Mesendoderm (in vitro differentiated cells): Measurements from ENCODE around the gene RHOXF1.
A peak's percentile ranks its signal among the peaks of the same experiment; 100 is the strongest.
"Not testable (repeated sequence)": the region's sequence is repeated elsewhere in the genome, so short reads cannot be mapped to it uniquely, and the experiment has no call there.

Source experiments
- DNase-seq: peaks from one replicate; pipeline ENCODE4 v3.0.0; 2013
- H2AK5ac ChIP-seq: 2 replicates; pipeline ENCODE4 v1.6.1; 2013; ENCODE audit warnings: low read length, inconsistent platforms
- H2BK120ac ChIP-seq: 2 replicates; pipeline ENCODE4 v1.6.1; 2013; ENCODE audit warnings: low read depth, mild to moderate bottlenecking, low read length, moderate library complexity, mixed read lengths
- H2BK15ac ChIP-seq: replicated peaks from 2 replicates; pipeline ENCODE4 v1.6.1; 2013; ENCODE audit warnings: low read depth, mild to moderate bottlenecking, moderate library complexity
- H2BK5ac ChIP-seq: 2 replicates; pipeline ENCODE4 v1.6.1; 2013; ENCODE audit warnings: low read length, inconsistent platforms
- H3K18ac ChIP-seq: 2 replicates; pipeline ENCODE4 v1.6.1; 2013; ENCODE audit warnings: mild to moderate bottlenecking, low read length, mixed read lengths
- H3K23ac ChIP-seq: one replicate; pipeline ENCODE4 v1.6.1; 2013; ENCODE audit warnings: low read length
- H3K27ac ChIP-seq: 2 replicates; pipeline ENCODE4 v1.5.1; 2013; ENCODE audit warnings: low read depth, mild to moderate bottlenecking, inconsistent platforms, low read length, moderate library complexity
- H3K27me3 ChIP-seq: 2 replicates; pipeline ENCODE4 v1.6.1; 2013; ENCODE audit warnings: low read length, control low read depth, mild to moderate bottlenecking, inconsistent platforms; ENCODE audit not compliant: insufficient read depth, poor library complexity
- H3K36me3 ChIP-seq: 2 replicates; pipeline ENCODE4 v1.6.1; 2013; ENCODE audit warnings: low read length, inconsistent platforms; ENCODE audit not compliant: control insufficient read depth, insufficient read depth
- H3K4ac ChIP-seq: one replicate; pipeline ENCODE4 v1.6.1; 2013; ENCODE audit warnings: low read depth, mild to moderate bottlenecking, low read length, moderate library complexity
- H3K4me1 ChIP-seq: 2 replicates; pipeline ENCODE4 v1.6.1; 2013; ENCODE audit warnings: low read depth, low read length, inconsistent platforms; ENCODE audit not compliant: control insufficient read depth
- H3K4me2 ChIP-seq: 2 replicates; pipeline ENCODE4 v1.6.1; 2013; ENCODE audit warnings: low read length
- H3K4me3 ChIP-seq: 2 replicates; pipeline ENCODE4 v1.5.1; 2013; ENCODE audit warnings: mild to moderate bottlenecking, low read length
- H3K56ac ChIP-seq: one replicate; pipeline ENCODE4 v1.6.1; 2013; ENCODE audit warnings: low read length
- H3K79me1 ChIP-seq: 2 replicates; pipeline ENCODE4 v1.6.1; 2013; ENCODE audit warnings: low read length, inconsistent platforms
- H3K79me2 ChIP-seq: 2 replicates; pipeline ENCODE4 v1.6.1; 2013; ENCODE audit warnings: mild to moderate bottlenecking, low read length; ENCODE audit not compliant: control insufficient read depth, insufficient read depth
- H3K9ac ChIP-seq: 2 replicates; pipeline ENCODE4 v1.6.1; 2013; ENCODE audit warnings: low read length, inconsistent platforms
- H4K5ac ChIP-seq: one replicate; pipeline ENCODE4 v1.6.1; 2013; ENCODE audit warnings: low read length
- H4K8ac ChIP-seq: one replicate; pipeline ENCODE4 v1.6.1; 2013; ENCODE audit warnings: low read depth, mild to moderate bottlenecking, control low read depth, low read length, moderate library complexity
- WGBS: extraction: QIAGEN DNeasy Blood & Tissue Kit; methylation state at CpG from one replicate; pipeline ENCODE4 v1.1.7; 2013; ENCODE audit warnings: low lambda C conversion rate, missing lambda C conversion rate; ENCODE audit not compliant: insufficient coverage; ENCODE audit errors: extremely low coverage; 5-methylcytosine and 5-hydroxymethylcytosine counted together

Gene RHOXF1

DNA sequence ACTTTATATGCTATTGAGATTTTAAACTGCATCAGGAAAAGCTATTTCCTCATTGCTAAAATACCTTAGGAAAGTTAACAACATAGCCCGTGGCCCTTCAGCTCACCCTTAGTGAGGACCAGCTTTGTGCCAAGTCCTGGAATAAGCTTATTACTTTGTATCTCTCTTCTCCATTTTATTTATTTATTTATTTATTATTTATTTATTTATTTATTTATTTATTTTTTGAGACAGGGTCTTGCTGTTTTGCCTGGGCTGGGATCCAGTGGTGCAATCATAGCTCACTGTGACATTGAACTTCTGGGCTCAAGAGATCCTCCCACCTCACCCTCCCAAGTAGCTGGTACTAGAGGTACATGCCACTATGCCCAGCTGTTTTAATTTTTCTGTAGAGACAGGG, 6.3 kb downstream of the RHOXF1 start:
- H3K27me3 ChIP-seq, result no peaks in the 10 kb centered on the region
- no peak overlapping the region for H2AK5ac ChIP-seq
- no peak overlapping the region for H3K56ac ChIP-seq
- no peak overlapping the region for H3K9ac ChIP-seq
- H3K23ac ChIP-seq, result no peak overlapping the region
- H2BK120ac ChIP-seq, result no peak overlapping the region
- no peak overlapping the region for H3K4me2 ChIP-seq
- no peak overlapping the region for H3K4ac ChIP-seq
- no peak overlapping the region for H2BK15ac ChIP-seq
- H3K18ac ChIP-seq, result no peak overlapping the region
- H2BK5ac ChIP-seq, result no peak overlapping the region
- no peak overlapping the region for H4K5ac ChIP-seq
- H4K8ac ChIP-seq, result no peak overlapping the region
- no peaks in the 10 kb centered on the region for H3K4me1 ChIP-seq
- no peaks in the 10 kb centered on the region for H3K79me1 ChIP-seq
- no peak overlapping the region for H3K4me3 ChIP-seq
- no peaks in the 10 kb centered on the region for H3K79me2 ChIP-seq
- WGBS, result no CpG with 5 or more reads among the region's 1 CpG
- H3K27ac ChIP-seq, result no peak overlapping the region
- no peak for DNase-seq
- no peaks in the 10 kb centered on the region for H3K36me3 ChIP-seq

GRCh38 chrX:120104707-120105106, 11.0 kb downstream of the RHOXF1 start:
- H3K36me3 ChIP-seq, H3K56ac ChIP-seq, H2BK15ac ChIP-seq, H2BK120ac ChIP-seq, H3K4me2 ChIP-seq, H3K9ac ChIP-seq, H3K79me2 ChIP-seq, H3K27ac ChIP-seq, H2AK5ac ChIP-seq, H4K5ac ChIP-seq, H3K18ac ChIP-seq, H2BK5ac ChIP-seq, H4K8ac ChIP-seq, H3K79me1 ChIP-seq, DNase-seq, H3K27me3 ChIP-seq, H3K4me3 ChIP-seq, H3K23ac ChIP-seq, H3K4ac ChIP-seq, H3K4me1 ChIP-seq: not testable (repeated sequence)
- no CpG with 5 or more reads among the region's 2 CpGs for WGBS

DNA sequence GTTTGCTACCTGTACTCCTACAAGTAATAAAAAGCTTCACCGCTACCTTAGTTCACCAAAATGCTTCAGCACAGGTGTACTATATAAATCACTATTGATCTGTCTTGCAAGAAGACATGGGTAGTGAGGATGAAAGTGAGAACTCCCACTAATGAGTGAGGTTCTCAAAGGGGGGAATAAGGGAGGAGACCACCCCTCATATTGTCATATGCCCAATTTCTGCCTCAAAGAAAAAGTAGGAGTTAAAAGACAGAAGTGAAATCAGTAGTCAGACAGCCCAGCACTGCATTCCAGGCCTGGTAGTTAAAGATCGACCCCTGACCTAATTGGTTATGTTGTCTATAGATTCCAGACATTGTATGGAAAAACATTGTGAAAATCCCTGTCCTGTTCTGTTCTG, 14.7 kb downstream of the RHOXF1 start:
- not testable (repeated sequence) for H3K4ac ChIP-seq, H3K4me1 ChIP-seq, H3K79me2 ChIP-seq, H3K79me1 ChIP-seq, H4K5ac ChIP-seq, H2AK5ac ChIP-seq, H3K9ac ChIP-seq, H3K27me3 ChIP-seq, DNase-seq, H3K36me3 ChIP-seq, H3K4me2 ChIP-seq, H3K56ac ChIP-seq, H2BK120ac ChIP-seq, H3K4me3 ChIP-seq, H3K23ac ChIP-seq, H3K27ac ChIP-seq, H3K18ac ChIP-seq, H2BK15ac ChIP-seq, H4K8ac ChIP-seq, H2BK5ac ChIP-seq
- no CpG with 5 or more reads among the region's 2 CpGs for WGBS

DNA sequence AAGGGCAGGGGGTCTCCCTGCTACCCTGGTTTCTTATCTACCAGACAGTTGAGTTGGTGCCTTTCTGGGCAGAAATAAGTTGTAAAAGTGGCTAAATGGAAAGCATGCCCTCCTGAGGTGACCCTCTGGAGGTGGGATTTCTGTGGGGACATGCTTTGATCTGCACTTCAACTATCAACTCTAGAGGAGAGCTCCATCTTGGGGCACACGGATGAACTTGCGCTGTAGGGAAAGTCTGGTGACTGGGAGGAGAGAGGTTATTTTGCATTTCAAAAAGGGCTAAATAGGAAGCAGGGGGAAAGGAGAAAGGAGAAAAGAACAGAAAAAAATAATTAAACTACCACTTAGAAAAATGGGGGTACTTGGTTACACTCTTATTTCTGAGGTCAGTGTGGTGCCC, 25.5 kb downstream of the RHOXF1 start:
- H3K4me3 ChIP-seq, result no peak overlapping the region
- no CpG with 5 or more reads among the region's 2 CpGs for WGBS
- no peak overlapping the region for H2BK15ac ChIP-seq
- no peaks in the 10 kb centered on the region for H3K27me3 ChIP-seq
- no peak overlapping the region for H3K27ac ChIP-seq
- no peaks in the 10 kb centered on the region for H3K4me1 ChIP-seq
- no peak overlapping the region for H4K5ac ChIP-seq
- H3K79me1 ChIP-seq, result no peaks in the 10 kb centered on the region
- H4K8ac ChIP-seq, result no peak overlapping the region
- H3K23ac ChIP-seq, result no peak overlapping the region
- peak; percentile 57 for DNase-seq
- H3K9ac ChIP-seq, result no peak overlapping the region
- no peak overlapping the region for H3K18ac ChIP-seq
- no peak overlapping the region for H3K4ac ChIP-seq
- H3K36me3 ChIP-seq, result no peaks in the 10 kb centered on the region
- H3K56ac ChIP-seq, result no peak overlapping the region
- H2BK120ac ChIP-seq, result no peak overlapping the region
- no peaks in the 10 kb centered on the region for H3K79me2 ChIP-seq
- H3K4me2 ChIP-seq, result no peak overlapping the region
- H2AK5ac ChIP-seq, result no peak overlapping the region
- no peak overlapping the region for H2BK5ac ChIP-seq

GRCh38 chrX:120087289-120088017, 28.3 kb downstream of the RHOXF1 start:
- H3K4me1 ChIP-seq, result no peaks in the 10 kb centered on the region
- H3K4ac ChIP-seq, result no peak overlapping the region
- WGBS, result no CpG with 5 or more reads among the region's 10 CpGs
- H3K4me2 ChIP-seq, result no peak overlapping the region
- H2BK120ac ChIP-seq, result no peak overlapping the region
- no peaks in the 10 kb centered on the region for H3K79me1 ChIP-seq
- no peaks in the 10 kb centered on the region for H3K27me3 ChIP-seq
- H3K79me2 ChIP-seq, result no peaks in the 10 kb centered on the region
- H4K5ac ChIP-seq, result no peak overlapping the region
- no peak overlapping the region for H3K23ac ChIP-seq
- H3K9ac ChIP-seq, result no peak overlapping the region
- no peak overlapping the region for H3K56ac ChIP-seq
- no peak overlapping the region for H3K18ac ChIP-seq
- no peak overlapping the region for H2AK5ac ChIP-seq
- DNase-seq, result peak; percentile 33
- H4K8ac ChIP-seq, result no peak overlapping the region
- no peak overlapping the region for H3K27ac ChIP-seq
- no peak overlapping the region for H3K4me3 ChIP-seq
- H2BK15ac ChIP-seq, result no peak overlapping the region
- no peaks in the 10 kb centered on the region for H3K36me3 ChIP-seq
- no peak overlapping the region for H2BK5ac ChIP-seq
